ENCODE results near the gene NHEJ1.

- TF ChIP-seq CTCF (IDR thresholded peaks at IDR 0.05) (no peak), POLR2A (IDR thresholded peaks at IDR 0.05) (no peak), POLR2AphosphoS5 (IDR thresholded peaks at IDR 0.05) (no peak)
These were observed 119.4 kb downstream of the NHEJ1 start, which contains the start of gene CFAP65 for GRCh38 chr2:219041252-219041651.
